ENCODE data around the gene AQP9.

DNA sequence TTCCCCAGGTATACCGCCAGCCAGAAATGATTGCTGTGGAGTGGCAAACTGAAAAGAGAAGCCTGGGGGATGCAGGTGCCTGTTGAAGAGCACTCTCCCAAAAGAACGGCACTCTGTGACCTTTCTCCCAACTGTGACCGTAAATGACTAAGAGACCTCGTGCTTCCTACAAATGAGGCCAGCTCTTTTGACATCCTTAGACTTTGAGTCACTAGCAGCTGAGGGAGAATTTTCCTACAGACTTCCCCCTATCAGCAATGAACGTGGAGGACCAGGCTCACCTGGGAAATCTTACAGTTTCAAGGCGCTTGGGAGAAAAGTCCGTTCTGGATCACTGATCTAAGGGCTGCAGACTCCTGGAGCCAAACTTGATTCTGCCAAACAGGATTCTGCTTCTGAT lies 8.6 kb downstream of the AQP9 start:
- no peak for TF ChIP-seq POLR2A (IDR thresholded peaks at IDR 0.05)
- TF ChIP-seq, protein P1, sequence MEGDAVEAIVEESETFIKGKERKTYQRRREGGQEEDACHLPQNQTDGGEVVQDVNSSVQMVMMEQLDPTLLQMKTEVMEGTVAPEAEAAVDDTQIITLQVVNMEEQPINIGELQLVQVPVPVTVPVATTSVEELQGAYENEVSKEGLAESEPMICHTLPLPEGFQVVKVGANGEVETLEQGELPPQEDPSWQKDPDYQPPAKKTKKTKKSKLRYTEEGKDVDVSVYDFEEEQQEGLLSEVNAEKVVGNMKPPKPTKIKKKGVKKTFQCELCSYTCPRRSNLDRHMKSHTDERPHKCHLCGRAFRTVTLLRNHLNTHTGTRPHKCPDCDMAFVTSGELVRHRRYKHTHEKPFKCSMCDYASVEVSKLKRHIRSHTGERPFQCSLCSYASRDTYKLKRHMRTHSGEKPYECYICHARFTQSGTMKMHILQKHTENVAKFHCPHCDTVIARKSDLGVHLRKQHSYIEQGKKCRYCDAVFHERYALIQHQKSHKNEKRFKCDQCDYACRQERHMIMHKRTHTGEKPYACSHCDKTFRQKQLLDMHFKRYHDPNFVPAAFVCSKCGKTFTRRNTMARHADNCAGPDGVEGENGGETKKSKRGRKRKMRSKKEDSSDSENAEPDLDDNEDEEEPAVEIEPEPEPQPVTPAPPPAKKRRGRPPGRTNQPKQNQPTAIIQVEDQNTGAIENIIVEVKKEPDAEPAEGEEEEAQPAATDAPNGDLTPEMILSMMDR (IDR thresholded peaks at IDR 0.05): no peak
- TF ChIP-seq EP300 (IDR thresholded peaks at IDR 0.05): no peak

Data from stomach (tissue), 4 donors.